ENCODE measurements around the gene PRSS3.
"Not testable (repeated sequence)": the region's sequence is repeated elsewhere in the genome, so short reads cannot be mapped to it uniquely, and the experiment has no call there.

The PRSS3 gene

GRCh38 chr9:33818847-33819500 lies 23.6 kb downstream of the PRSS3 start:
- no peak for DNase-seq

GRCh38 chr9:33820231-33820745 lies 24.9 kb downstream of the PRSS3 start:
- DNase-seq = no peak

- DNase-seq = no peak
Measured at GRCh38 chr9:33823801-33824200, 28.4 kb downstream of the PRSS3 start.

- DNase-seq = not testable (repeated sequence)
Measured at GRCh38 chr9:33827285-33827684, 31.9 kb downstream of the PRSS3 start.

GRCh38 chr9:33829641-33830230 lies 34.4 kb downstream of the PRSS3 start:
- not testable (repeated sequence) for DNase-seq

- DNase-seq = no peak
Measured at GRCh38 chr9:33835625-33836260, 40.4 kb downstream of the PRSS3 start.

GRCh38 chr9:33836261-33836660 lies 40.9 kb downstream of the PRSS3 start:
- not testable (repeated sequence) for DNase-seq

GRCh38 chr9:33837138-33837537 lies 41.8 kb downstream of the PRSS3 start:
- DNase-seq = no peak

- DNase-seq = no peak
Measured at GRCh38 chr9:33840381-33840780, 45.0 kb downstream of the PRSS3 start.

- DNase-seq = no peak
Measured at GRCh38 chr9:33843312-33843961, 48.1 kb downstream of the PRSS3 start.

- DNase-seq = no peak
Measured at GRCh38 chr9:33846231-33846630, 50.9 kb downstream of the PRSS3 start.

- DNase-seq = not testable (repeated sequence)
Measured at GRCh38 chr9:33847894-33848205, 52.5 kb downstream of the PRSS3 start.
